ENCODE data around the gene SIM2. TPM values are rescaled to one million over a fixed set of nuclear protein-coding genes. Genes with fewer than 3 reads are reported as not detected.

SIM2 gene
- total RNA-seq, 1 donor from 2014 or later: not detected

DNA sequence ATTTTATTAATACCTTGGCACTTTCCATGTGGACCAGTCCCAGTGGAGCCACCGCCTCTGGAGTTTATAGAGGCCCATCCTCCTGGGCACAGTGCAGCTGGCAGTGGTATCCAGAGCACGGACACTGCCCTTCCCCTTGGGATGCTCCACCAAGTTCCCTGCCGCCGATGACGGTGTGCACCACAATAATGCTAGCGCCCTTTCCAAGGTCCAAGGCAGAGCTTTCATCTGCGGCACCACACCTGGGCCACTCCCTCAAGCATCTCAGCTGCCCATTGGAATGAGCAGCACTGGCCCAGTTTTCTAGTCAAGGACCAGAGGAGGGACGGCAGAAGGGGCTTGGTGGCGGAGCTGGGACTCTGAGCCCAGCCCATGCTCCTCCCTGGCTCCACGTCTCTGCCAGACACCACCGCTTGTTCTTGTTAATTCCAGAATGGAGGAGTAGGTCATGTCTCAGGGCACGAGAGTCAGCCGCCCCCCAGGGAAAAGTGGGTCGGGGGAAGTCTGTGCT lies 24.5 kb downstream of the SIM2 start:
- intact Hi-C loops (cut with DNase I): no loop called here
- H3K27ac ChIP-seq: no peak overlapping the region
- H3K4me3 ChIP-seq: no peak overlapping the region
- H3K9me3 ChIP-seq: no peaks in the 10 kb centered on the region
- no peaks in the 10 kb centered on the region for H3K27me3 ChIP-seq
- no peak for TF ChIP-seq POLR2A (IDR thresholded peaks at IDR 0.05)
- TF ChIP-seq POLR2AphosphoS5 (IDR thresholded peaks at IDR 0.05; ENCODE audit: insufficient read depth in 1 of 2, low read depth in 1 of 2): no peak
- TF ChIP-seq, protein P1, sequence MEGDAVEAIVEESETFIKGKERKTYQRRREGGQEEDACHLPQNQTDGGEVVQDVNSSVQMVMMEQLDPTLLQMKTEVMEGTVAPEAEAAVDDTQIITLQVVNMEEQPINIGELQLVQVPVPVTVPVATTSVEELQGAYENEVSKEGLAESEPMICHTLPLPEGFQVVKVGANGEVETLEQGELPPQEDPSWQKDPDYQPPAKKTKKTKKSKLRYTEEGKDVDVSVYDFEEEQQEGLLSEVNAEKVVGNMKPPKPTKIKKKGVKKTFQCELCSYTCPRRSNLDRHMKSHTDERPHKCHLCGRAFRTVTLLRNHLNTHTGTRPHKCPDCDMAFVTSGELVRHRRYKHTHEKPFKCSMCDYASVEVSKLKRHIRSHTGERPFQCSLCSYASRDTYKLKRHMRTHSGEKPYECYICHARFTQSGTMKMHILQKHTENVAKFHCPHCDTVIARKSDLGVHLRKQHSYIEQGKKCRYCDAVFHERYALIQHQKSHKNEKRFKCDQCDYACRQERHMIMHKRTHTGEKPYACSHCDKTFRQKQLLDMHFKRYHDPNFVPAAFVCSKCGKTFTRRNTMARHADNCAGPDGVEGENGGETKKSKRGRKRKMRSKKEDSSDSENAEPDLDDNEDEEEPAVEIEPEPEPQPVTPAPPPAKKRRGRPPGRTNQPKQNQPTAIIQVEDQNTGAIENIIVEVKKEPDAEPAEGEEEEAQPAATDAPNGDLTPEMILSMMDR (IDR thresholded peaks at IDR 0.05): no peak
- no peaks in the 10 kb centered on the region for H3K36me3 ChIP-seq
- no peaks in the 10 kb centered on the region for H3K4me1 ChIP-seq
- no peak for DNase-seq (ENCODE audit: extremely low spot score in 2 of 2)

DNA sequence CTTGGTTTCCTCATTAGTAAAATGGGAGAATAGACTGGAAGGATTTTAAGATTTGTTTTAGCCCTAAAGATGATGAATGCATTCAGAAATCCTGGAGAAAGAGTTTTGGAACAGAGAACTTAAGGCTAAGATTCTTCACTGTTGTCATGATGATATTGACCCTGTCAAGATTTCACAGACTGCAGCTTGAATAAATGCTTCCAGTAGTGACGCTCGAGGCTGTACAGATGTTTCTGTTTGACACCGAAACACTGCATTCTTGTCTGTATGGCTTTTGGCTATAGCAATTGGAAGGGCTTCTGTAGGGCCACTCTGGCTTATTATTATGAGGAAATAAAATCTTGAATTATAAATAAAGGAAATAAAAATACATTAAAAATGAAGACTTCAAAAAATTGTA lies 25.7 kb downstream of the SIM2 start:
- Histone ChIP-seq H3K9me3 (no peaks in the 10 kb centered on the region), H3K4me3 (no peak overlapping the region), H3K27me3 (no peaks in the 10 kb centered on the region), H3K27ac (no peak overlapping the region), H3K4me1 (no peaks in the 10 kb centered on the region), H3K36me3 (no peaks in the 10 kb centered on the region)
- no peak for DNase-seq (ENCODE audit: extremely low spot score in 2 of 2)
- intact Hi-C loops (cut with DNase I): no loop called here
- no peak for TF ChIP-seq POLR2AphosphoS5 (IDR thresholded peaks at IDR 0.05; ENCODE audit: insufficient read depth in 1 of 2, low read depth in 1 of 2)

DNA sequence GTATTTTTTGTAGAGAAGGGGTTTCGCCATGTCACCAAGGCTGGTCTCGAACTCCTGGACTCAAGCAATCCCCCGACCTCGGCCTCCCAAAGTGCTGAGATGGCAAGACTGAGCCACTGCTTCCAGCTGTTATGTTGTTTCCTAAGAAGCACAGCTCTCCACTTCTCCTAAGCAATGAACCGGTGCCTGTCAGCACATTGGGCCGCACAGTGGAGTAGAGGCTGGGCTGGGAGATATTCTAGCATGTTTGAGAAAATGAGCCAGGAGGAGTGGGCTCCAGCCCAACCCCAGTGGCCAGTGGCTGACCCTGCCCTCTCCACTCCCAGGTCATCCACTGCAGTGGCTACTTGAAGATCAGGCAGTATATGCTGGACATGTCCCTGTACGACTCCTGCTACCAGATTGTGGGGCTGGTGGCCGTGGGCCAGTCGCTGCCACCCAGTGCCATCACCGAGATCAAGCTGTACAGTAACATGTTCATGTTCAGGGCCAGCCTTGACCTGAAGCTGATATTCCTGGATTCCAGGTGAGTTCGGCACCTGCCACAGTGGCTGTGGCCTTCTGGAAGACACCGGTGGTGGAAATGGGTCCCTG lies 27.0 kb downstream of the SIM2 start:
- H3K4me1 ChIP-seq: no peaks in the 10 kb centered on the region
- no peak for DNase-seq (ENCODE audit: extremely low spot score in 2 of 2)
- intact Hi-C loops (cut with DNase I): no loop called here
- TF ChIP-seq, protein P1 (IDR thresholded peaks at IDR 0.05): no peak
- TF ChIP-seq POLR2AphosphoS5 (IDR thresholded peaks at IDR 0.05; ENCODE audit: insufficient read depth in 1 of 2, low read depth in 1 of 2) (no peak), POLR2A (IDR thresholded peaks at IDR 0.05) (no peak)
- H3K27ac ChIP-seq: no peak overlapping the region
- H3K27me3 ChIP-seq: no peaks in the 10 kb centered on the region
- H3K4me3 ChIP-seq: no peak overlapping the region
- no peaks in the 10 kb centered on the region for H3K9me3 ChIP-seq
- H3K36me3 ChIP-seq: no peaks in the 10 kb centered on the region

DNA sequence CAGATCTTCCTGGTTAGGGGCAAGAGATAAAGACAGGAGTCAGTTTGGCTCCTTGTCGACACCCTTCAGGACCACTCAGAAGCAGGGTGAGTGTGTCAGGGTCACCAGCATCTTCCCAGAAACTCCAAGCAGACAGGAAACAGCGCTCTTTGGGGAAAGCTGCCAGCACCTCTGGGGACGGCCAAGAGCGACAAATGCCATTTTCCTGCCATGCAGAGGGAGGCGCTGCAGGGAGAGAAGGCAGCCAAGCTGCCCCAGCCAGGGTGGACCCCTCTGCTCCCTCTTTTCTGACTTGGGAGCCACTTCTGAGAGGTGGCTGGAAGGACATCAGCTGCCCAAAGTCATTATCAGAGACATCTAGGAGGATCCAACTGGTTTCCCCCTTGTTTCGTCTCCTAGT lies 29.0 kb downstream of the SIM2 start:
- no peak for DNase-seq (ENCODE audit: extremely low spot score in 2 of 2)
- Histone ChIP-seq H3K9me3 (no peaks in the 10 kb centered on the region), H3K4me3 (no peak overlapping the region), H3K27me3 (no peaks in the 10 kb centered on the region), H3K27ac (no peak overlapping the region), H3K36me3 (no peaks in the 10 kb centered on the region), H3K4me1 (no peaks in the 10 kb centered on the region)
- TF ChIP-seq POLR2AphosphoS5 (IDR thresholded peaks at IDR 0.05; ENCODE audit: insufficient read depth in 1 of 2, low read depth in 1 of 2) (no peak), POLR2A (IDR thresholded peaks at IDR 0.05) (no peak)
- TF ChIP-seq, protein P1 (IDR thresholded peaks at IDR 0.05): no peak
- intact Hi-C loops (cut with DNase I): no loop called here

DNA sequence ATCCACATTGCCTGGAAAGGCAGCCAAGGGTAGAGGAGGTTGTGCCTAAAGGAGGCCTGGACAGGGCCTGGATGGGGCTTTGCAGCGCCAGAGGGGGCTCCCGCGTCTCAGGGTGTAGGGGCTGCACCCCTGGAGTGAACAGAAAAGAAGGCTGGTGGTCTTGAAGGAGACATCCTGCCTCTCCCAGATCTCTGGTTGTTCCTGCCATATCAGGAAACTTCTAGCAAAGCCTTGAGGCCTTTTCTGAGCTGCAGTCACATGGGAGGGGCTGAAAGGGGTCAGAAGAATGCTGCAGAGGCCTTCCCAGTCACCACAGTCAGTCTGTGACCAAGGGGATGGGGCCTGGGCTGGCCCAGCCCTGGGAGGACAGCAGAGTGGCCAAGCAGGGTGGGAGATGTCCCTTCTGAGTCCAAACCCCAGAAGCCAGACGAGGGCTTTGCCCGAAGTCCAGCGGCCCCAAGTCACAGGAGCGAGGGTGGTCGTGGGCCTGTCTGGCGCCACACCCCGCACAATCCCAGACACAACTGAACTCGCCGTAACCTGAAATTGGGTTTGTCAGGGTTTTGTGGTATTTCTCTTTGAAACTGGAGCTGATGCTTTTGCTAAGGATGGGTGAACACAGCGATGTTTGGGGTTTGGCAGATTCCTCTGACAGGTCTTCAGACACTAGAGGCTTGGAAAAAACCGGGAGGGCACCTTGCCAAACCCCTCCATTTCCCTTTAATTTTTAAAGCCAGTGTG lies 29.6 kb downstream of the SIM2 start:
- Histone ChIP-seq H3K9me3 (no peaks in the 10 kb centered on the region), H3K4me1 (no peaks in the 10 kb centered on the region), H3K27ac (no peak overlapping the region), H3K4me3 (no peak overlapping the region), H3K36me3 (no peaks in the 10 kb centered on the region), H3K27me3 (no peaks in the 10 kb centered on the region)
- intact Hi-C loops (cut with DNase I): no loop called here
- TF ChIP-seq POLR2A (IDR thresholded peaks at IDR 0.05) (no peak), POLR2AphosphoS5 (IDR thresholded peaks at IDR 0.05; ENCODE audit: insufficient read depth in 1 of 2, low read depth in 1 of 2) (no peak)
- TF ChIP-seq, protein P1 (IDR thresholded peaks at IDR 0.05): no peak
- DNase-seq (ENCODE audit: extremely low spot score in 2 of 2): no peak
